Thyroid gland (tissue), 4 donors: ENCODE data around the gene ESRRA. TPM values are rescaled to one million over a fixed set of nuclear protein-coding genes. Genes with fewer than 3 reads are reported as not detected.

Source experiments
- DNase-seq, 2 donors: peaks; one replicate each; pipeline ENCODE4 v3.0.0-alpha.2; 2019
- H3K27ac ChIP-seq, 3 donors: fragments of 200-600 bp; sonication (generic); 1 replicate in 2 of 3; 2 replicates in 1 of 3; pipeline ENCODE4 v1.5.1; 2016 to 2019; ENCODE audit warnings: mild to moderate bottlenecking in 1 of 3, moderate library complexity in 1 of 3
- H3K27me3 ChIP-seq: fragments of 200-600 bp; sonication (generic); one replicate; pipeline ENCODE4 v1.5.1; 2019
- H3K36me3 ChIP-seq, 2 donors: fragments of 200-600 bp; sonication (generic); one replicate each; pipeline ENCODE4 v1.5.1; 2016 to 2019
- H3K4me1 ChIP-seq, 2 donors: fragments of 200-600 bp; sonication (generic); one replicate each; pipeline ENCODE4 v1.5.1; 2017 to 2019
- H3K4me3 ChIP-seq, 3 donors: fragments of 200-600 bp; sonication (generic); replicated peaks in 1 of 3; 1 replicate in 2 of 3; 2 replicates in 1 of 3; pipeline ENCODE4 v1.5.1; 2016; ENCODE audit warnings: mild to moderate bottlenecking in 1 of 3
- H3K9me3 ChIP-seq: fragments of 200-600 bp; sonication (generic); one replicate; pipeline ENCODE4 v1.5.1; 2017
- CTCF ChIP-seq, 6 experiments: fragments of 200-600 bp in 3 of 6; fragments of 450-650 bp in 3 of 6; sonication (generic) in 3 of 6; IDR thresholded peaks; one replicate each; pipeline ENCODE4 v1.5.1; 2016 to 2019; ENCODE audit warnings: antibody characterized with exemption in 6 of 6, mild to moderate bottlenecking in 2 of 6, inconsistent platforms in 1 of 6, moderate library complexity in 1 of 6
- POLR2A ChIP-seq, 2 donors: fragments of 450-650 bp; IDR thresholded peaks; one replicate each; pipeline ENCODE4 v1.6.1; 2017; ENCODE audit warnings: antibody characterized with exemption in 2 of 2, mild to moderate bottlenecking in 2 of 2, moderate library complexity in 1 of 2
- WGBS, 2 donors: methylation state at CpG; one replicate each; pipeline ENCODE4 v1.1.5; 2017; 5-methylcytosine and 5-hydroxymethylcytosine counted together
- intact Hi-C: fragments of 100-400 bp; cut with DNase I; formaldehyde crosslinking; loops from one replicate; pipeline ENCODE4 v1.15.1; 2023
- total RNA-seq, 4 donors: library from RNA; depleted of rRNA; stranded (reverse); fragments of >200 nt; gene quantifications; one replicate each; pipeline ENCODE4 v1.2.3, GENCODE V29; 2016

ESRRA gene
- total RNA-seq, 4 donors from 2014 or later = 42.8 to 71.6 (median 58.3) TPM

GRCh38 chr11:64285885-64286800 is 19.2 kb upstream of the ESRRA start:
- peak overlapping the region; percentile 83 to 91 (median 90) for H3K27ac ChIP-seq
- WGBS, 2 donors = 40 to 61% methylated on average over 16 to 27 of the region's 40 CpGs
- no peaks in the 10 kb centered on the region for H3K36me3 ChIP-seq
- no peaks in the 10 kb centered on the region for H3K27me3 ChIP-seq
- peak overlapping the region in 2 of 3 donors; percentile 88 to 91 for H3K4me3 ChIP-seq
- TF ChIP-seq CTCF (IDR thresholded peaks at IDR 0.05) (no peak), POLR2A (IDR thresholded peaks at IDR 0.05) (no peak)
- H3K4me1 ChIP-seq = peaks cover 9 to 25% of the 10 kb centered on the region in 2 donors
- intact Hi-C loops = no loop called here
- H3K9me3 ChIP-seq = no peaks in the 10 kb centered on the region
- peak; percentile 40 to 42 for DNase-seq

- Histone ChIP-seq H3K36me3 (no peaks in the 10 kb centered on the region), H3K27me3 (no peaks in the 10 kb centered on the region), H3K9me3 (no peaks in the 10 kb centered on the region), H3K4me3 (no peak overlapping the region), H3K4me1 (peaks cover 9 to 31% of the 10 kb centered on the region in 2 donors), H3K27ac (no peak overlapping the region)
- TF ChIP-seq POLR2A (IDR thresholded peaks at IDR 0.05) (no peak), CTCF (IDR thresholded peaks at IDR 0.05) (no peak)
- DNase-seq = no peak
- intact Hi-C loops = no loop called here
- WGBS, 2 donors = 88 to 91% methylated on average over 9 of the region's 9 CpGs
Observed at GRCh38 chr11:64286801-64287159, 18.5 kb upstream of the ESRRA start.

GRCh38 chr11:64287676-64288352 is 17.5 kb upstream of the ESRRA start:
- Histone ChIP-seq H3K4me1 (peaks cover 9 to 41% of the 10 kb centered on the region in 2 donors), H3K27me3 (peaks cover 4% of the 10 kb centered on the region), H3K36me3 (no peaks in the 10 kb centered on the region), H3K4me3 (no peak overlapping the region), H3K27ac (no peak overlapping the region), H3K9me3 (no peaks in the 10 kb centered on the region)
- intact Hi-C loops = no loop called here
- no peak for TF ChIP-seq CTCF (IDR thresholded peaks at IDR 0.05)
- no peak for TF ChIP-seq POLR2A (IDR thresholded peaks at IDR 0.05)
- no peak for DNase-seq
- WGBS, 2 donors = 93 to 94% methylated on average over 16 to 33 of the region's 33 CpGs

- TF ChIP-seq POLR2A (IDR thresholded peaks at IDR 0.05) (no peak), CTCF (IDR thresholded peaks at IDR 0.05) (no peak)
- H3K4me3 ChIP-seq = no peak overlapping the region
- intact Hi-C loops = no loop called here
- DNase-seq = no peak
- peaks cover 9 to 36% of the 10 kb centered on the region in 2 donors for H3K4me1 ChIP-seq
- WGBS, 2 donors = 92% methylated on average over 6 to 7 of the region's 9 CpGs
- H3K9me3 ChIP-seq = no peaks in the 10 kb centered on the region
- peaks cover 5% of the 10 kb centered on the region for H3K27me3 ChIP-seq
- no peak overlapping the region for H3K27ac ChIP-seq
- no peaks in the 10 kb centered on the region for H3K36me3 ChIP-seq
Observed at GRCh38 chr11:64288353-64288750, 17.0 kb upstream of the ESRRA start.
